GM23248 (cell line): ENCODE results near the gene PTS. TPM values are rescaled to one million over a fixed set of nuclear protein-coding genes. Genes with fewer than 3 reads are reported as not detected.

Experiments used
- DNase-seq: peaks from one replicate; pipeline ENCODE4 v3.0.0-alpha.2; 2015
- H2AFZ ChIP-seq: fragments of 200-600 bp; sonication (generic); 2 replicates; pipeline ENCODE4 v1.6.1; 2016; ENCODE audit warnings: antibody characterized with exemption
- H3F3A ChIP-seq: fragments of 200-600 bp; sonication (generic); 2 replicates; pipeline ENCODE4 v1.6.1; 2016; ENCODE audit warnings: mild to moderate bottlenecking, antibody characterized with exemption, mixed run types; ENCODE audit not compliant: insufficient read depth
- H3K27ac ChIP-seq: fragments of 200-600 bp; sonication (generic); 2 replicates; pipeline ENCODE4 v1.5.1; 2016; ENCODE audit warnings: mild to moderate bottlenecking
- H3K27me3 ChIP-seq: fragments of 200-600 bp; sonication (generic); replicated peaks from 2 replicates; pipeline ENCODE4 v1.6.1; 2016; ENCODE audit warnings: mild to moderate bottlenecking; ENCODE audit not compliant: insufficient read depth
- H3K36me3 ChIP-seq: fragments of 200-600 bp; sonication (generic); 2 replicates; pipeline ENCODE4 v1.6.1; 2016; ENCODE audit warnings: low read depth, mild to moderate bottlenecking
- H3K4me1 ChIP-seq: fragments of 200-600 bp; sonication (generic); 2 replicates; pipeline ENCODE4 v1.6.1; 2016; ENCODE audit warnings: mild to moderate bottlenecking; ENCODE audit not compliant: insufficient read depth
- H3K4me2 ChIP-seq: fragments of 200-600 bp; sonication (generic); one replicate; pipeline ENCODE4 v1.6.1; 2016; ENCODE audit warnings: mild to moderate bottlenecking; ENCODE audit not compliant: unreplicated experiment
- H3K4me3 ChIP-seq: fragments of 200-600 bp; sonication (generic); 2 replicates; pipeline ENCODE4 v1.5.1; 2016; ENCODE audit warnings: mild to moderate bottlenecking
- H3K79me2 ChIP-seq: fragments of 200-600 bp; sonication (generic); 2 replicates; pipeline ENCODE4 v1.6.1; 2016; ENCODE audit warnings: mild to moderate bottlenecking; ENCODE audit not compliant: insufficient read depth
- H3K9ac ChIP-seq: fragments of 200-600 bp; sonication (generic); 2 replicates; pipeline ENCODE4 v1.6.1; 2016; ENCODE audit warnings: mild to moderate bottlenecking
- H3K9me2 ChIP-seq: fragments of 200-600 bp; sonication (generic); 2 replicates; pipeline ENCODE4 v1.6.1; 2016; ENCODE audit warnings: mixed run types, mild to moderate bottlenecking, moderate library complexity; ENCODE audit not compliant: insufficient read depth
- H3K9me3 ChIP-seq: fragments of 200-600 bp; sonication (generic); one replicate; pipeline ENCODE4 v1.6.1; 2017; ENCODE audit warnings: low read depth
- H4K20me1 ChIP-seq: fragments of 200-600 bp; sonication (generic); 2 replicates; pipeline ENCODE4 v1.6.0; 2016; ENCODE audit not compliant: insufficient read depth
- EZH2 ChIP-seq: fragments of 200-600 bp; sonication (generic); IDR thresholded peaks from 2 replicates; pipeline ENCODE4 v1.6.1; 2018; ENCODE audit warnings: antibody characterized with exemption, mild to moderate bottlenecking; ENCODE audit not compliant: insufficient read depth, poor library complexity, severe bottlenecking
- EZH2phosphoT487 ChIP-seq: fragments of 200-600 bp; sonication (generic); IDR thresholded peaks from 2 replicates; pipeline ENCODE4 v1.6.1; 2018; ENCODE audit warnings: antibody characterized with exemption, moderate library complexity, mild to moderate bottlenecking, low read depth; ENCODE audit not compliant: insufficient read depth
- WGBS, 2 experiments: methylation state at CpG; one replicate each; pipeline ENCODE4 v1.1.6; 2015 to 2017; ENCODE audit warnings: low lambda C conversion rate in 2 of 2, low coverage in 1 of 2; ENCODE audit errors: missing lambda C conversion rate in 2 of 2; 5-methylcytosine and 5-hydroxymethylcytosine counted together
- in situ Hi-C: fragments of 300-500 bp; cut with MboI; formaldehyde crosslinking; loops from 2 replicates; pipeline ENCODE4 v1.15.0; 2020
- polyA plus RNA-seq: library from polyadenylated mRNA; unstranded; fragments of >200 nt; fragmentation: Nextera tagmentation; extraction: Ambion mirVana; gene quantifications from 2 replicates; pipeline ENCODE4 v1.2.1, GENCODE V29; 2016
- total RNA-seq: library from RNA; depleted of rRNA; stranded (reverse); fragments of >200 nt; shearing (Covaris generic); gene quantifications from 2 replicates; pipeline ENCODE4 v1.2.3, GENCODE V29; 2014

Gene PTS
- total and polyA plus RNA-seq, 2 experiments from 2014 or later = 36.5 to 100 TPM

- H3K9ac ChIP-seq = no peak overlapping the region
- no peak for TF ChIP-seq EZH2
- 68 to 70% methylated on average over 6 of the region's 6 CpGs for WGBS, 2 experiments
- in situ Hi-C loops = no loop called here
- H3K9me2 ChIP-seq = no peaks in the 10 kb centered on the region
- no peaks in the 10 kb centered on the region; the same call in 1 of the 2 replicates for H3K4me1 ChIP-seq
- H3K36me3 ChIP-seq = no peaks in the 10 kb centered on the region
- no peaks in the 10 kb centered on the region for H3K9me3 ChIP-seq
- no peak for DNase-seq
- H3K27ac ChIP-seq = no peak overlapping the region
- no peaks in the 10 kb centered on the region for H4K20me1 ChIP-seq
- H3K4me2 ChIP-seq = no peak overlapping the region
- H3F3A ChIP-seq = no peaks in the 10 kb centered on the region
- no peaks in the 10 kb centered on the region for H3K27me3 ChIP-seq
- H3K79me2 ChIP-seq = no peaks in the 10 kb centered on the region
- H2AFZ ChIP-seq = no peak overlapping the region
- H3K4me3 ChIP-seq = no peak overlapping the region
Measured at GRCh38 chr11:112269139-112269538, 42.9 kb downstream of the PTS start.

GRCh38 chr11:112270551-112271180 lies 44.4 kb downstream of the PTS start:
- Histone ChIP-seq H3K4me3 (no peak overlapping the region), H3K27me3 (no peaks in the 10 kb centered on the region), H3K36me3 (no peaks in the 10 kb centered on the region), H3K9ac (no peak overlapping the region), H3F3A (no peaks in the 10 kb centered on the region), H3K9me2 (no peaks in the 10 kb centered on the region), H2AFZ (no peak overlapping the region), H3K27ac (no peak overlapping the region), H3K79me2 (no peaks in the 10 kb centered on the region), H3K4me2 (no peak overlapping the region), H3K9me3 (no peaks in the 10 kb centered on the region), H3K4me1 (no peaks in the 10 kb centered on the region; the same call in 1 of the 2 replicates), H4K20me1 (no peaks in the 10 kb centered on the region)
- no peak for DNase-seq
- WGBS, 2 experiments = 51 to 52% methylated on average over 12 of the region's 12 CpGs
- TF ChIP-seq EZH2phosphoT487 (no peak), EZH2 (no peak)
- in situ Hi-C loops = no loop called here

GRCh38 chr11:112271242-112271641 lies 45.0 kb downstream of the PTS start:
- no peaks in the 10 kb centered on the region for H3K36me3 ChIP-seq
- H3K79me2 ChIP-seq = no peaks in the 10 kb centered on the region
- H3K9ac ChIP-seq = no peak overlapping the region
- no peak overlapping the region for H3K27ac ChIP-seq
- no peaks in the 10 kb centered on the region for H3K9me2 ChIP-seq
- H2AFZ ChIP-seq = no peak overlapping the region
- DNase-seq = no peak
- H3K4me2 ChIP-seq = no peak overlapping the region
- in situ Hi-C loops = no loop called here
- H3K4me1 ChIP-seq = no peaks in the 10 kb centered on the region
- TF ChIP-seq EZH2 = no peak
- TF ChIP-seq EZH2phosphoT487 = no peak
- 85 to 87% methylated on average over 4 of the region's 4 CpGs for WGBS, 2 experiments
- H3K9me3 ChIP-seq = no peaks in the 10 kb centered on the region
- H4K20me1 ChIP-seq = no peaks in the 10 kb centered on the region
- H3F3A ChIP-seq = no peaks in the 10 kb centered on the region
- no peak overlapping the region for H3K4me3 ChIP-seq
- H3K27me3 ChIP-seq = no peaks in the 10 kb centered on the region

GRCh38 chr11:112273066-112273465 lies 46.8 kb downstream of the PTS start:
- no peak overlapping the region for H3K4me3 ChIP-seq
- DNase-seq = no peak
- H3K9me2 ChIP-seq = no peaks in the 10 kb centered on the region
- H3K9ac ChIP-seq = no peak overlapping the region
- no peaks in the 10 kb centered on the region for H3F3A ChIP-seq
- H3K36me3 ChIP-seq = no peaks in the 10 kb centered on the region
- TF ChIP-seq EZH2phosphoT487 (no peak), EZH2 (no peak)
- H2AFZ ChIP-seq = no peak overlapping the region
- no peak overlapping the region for H3K27ac ChIP-seq
- WGBS, 2 experiments = 63% methylated on average over 1 of the region's 1 CpG
- no peaks in the 10 kb centered on the region for H3K27me3 ChIP-seq
- H4K20me1 ChIP-seq = no peaks in the 10 kb centered on the region
- H3K4me2 ChIP-seq = no peak overlapping the region
- no peaks in the 10 kb centered on the region for H3K9me3 ChIP-seq
- H3K4me1 ChIP-seq = peaks cover 6% of the 10 kb centered on the region
- in situ Hi-C loops = no loop called here
- no peaks in the 10 kb centered on the region for H3K79me2 ChIP-seq
